Measurements from ENCODE around the gene SFXN3.
A peak's percentile ranks its signal among the peaks of the same experiment; 100 is the strongest.

Gene SFXN3

DNA sequence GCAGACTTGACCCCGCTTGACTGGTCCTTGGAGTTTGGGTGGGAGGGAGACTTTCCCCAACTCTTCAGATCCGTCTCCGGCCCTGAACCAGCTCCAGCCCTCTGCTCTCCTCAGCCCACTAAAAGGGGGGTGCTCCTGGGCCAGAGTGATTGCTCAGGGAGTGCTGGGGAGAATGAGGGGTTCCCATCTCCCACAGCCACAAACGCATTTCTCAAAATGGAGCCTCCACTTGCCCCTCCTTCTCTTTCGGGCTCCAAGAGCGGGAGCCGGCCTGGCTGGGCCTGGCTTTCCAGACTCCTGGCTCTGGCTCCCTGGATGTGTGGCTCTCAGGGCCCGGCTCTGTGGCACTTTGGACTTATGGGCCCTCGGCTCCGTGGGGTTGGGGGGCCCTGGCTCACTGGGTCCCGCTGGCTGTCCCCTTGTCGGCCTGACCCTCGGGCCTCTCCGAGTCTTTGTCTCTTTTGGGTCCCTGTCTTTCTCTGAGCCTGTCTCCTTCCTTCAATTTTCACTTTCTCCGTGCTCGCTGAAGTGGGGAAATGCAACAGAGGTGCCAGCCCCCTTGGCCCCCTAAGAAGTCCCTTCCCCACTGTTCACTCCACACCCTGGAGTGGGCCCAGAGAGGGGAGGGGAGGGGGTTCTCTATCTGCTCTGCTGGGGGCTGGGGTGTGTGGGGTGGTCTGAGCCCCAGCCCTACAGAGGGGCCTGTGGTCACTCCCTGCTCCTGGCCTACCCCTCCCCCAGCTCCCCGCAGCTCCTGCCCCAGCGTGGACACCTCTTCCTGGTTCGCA is 30.7 kb upstream of the SFXN3 start:
- no peak for DNase-seq

DNA sequence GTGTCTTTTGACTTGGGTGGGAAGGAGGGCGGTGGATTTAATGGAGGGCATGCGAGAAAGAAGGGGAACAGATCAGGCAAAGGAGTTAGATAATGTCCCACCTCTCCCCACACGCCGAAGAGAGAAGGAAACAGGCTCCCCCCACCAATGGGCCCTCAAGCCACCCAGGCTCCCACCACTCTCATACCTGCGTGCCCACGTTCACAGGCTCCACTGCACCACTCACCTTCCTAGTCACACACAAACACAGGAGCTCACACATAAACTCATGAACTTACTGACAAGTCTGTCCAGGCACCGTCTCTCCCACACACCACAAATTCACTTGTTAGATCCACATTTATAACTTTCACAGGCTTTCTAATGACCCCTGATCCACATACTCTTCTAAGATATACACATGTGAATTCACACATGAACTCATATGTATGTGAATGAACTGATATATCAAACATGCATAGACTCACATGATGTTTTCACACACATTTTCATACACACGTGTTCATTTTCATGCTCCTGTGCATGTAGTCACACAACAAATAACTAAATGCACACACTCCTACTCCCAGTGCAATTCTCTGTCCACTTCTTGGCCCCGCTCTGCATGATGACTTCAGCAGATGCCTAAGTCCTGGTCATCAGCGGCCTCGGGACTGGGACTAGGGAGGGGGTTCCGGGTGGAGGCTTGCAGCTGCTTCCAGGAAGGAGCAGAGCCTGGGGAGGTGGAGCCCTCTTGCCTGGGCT is 29.9 kb upstream of the SFXN3 start:
- no peak for DNase-seq

DNA sequence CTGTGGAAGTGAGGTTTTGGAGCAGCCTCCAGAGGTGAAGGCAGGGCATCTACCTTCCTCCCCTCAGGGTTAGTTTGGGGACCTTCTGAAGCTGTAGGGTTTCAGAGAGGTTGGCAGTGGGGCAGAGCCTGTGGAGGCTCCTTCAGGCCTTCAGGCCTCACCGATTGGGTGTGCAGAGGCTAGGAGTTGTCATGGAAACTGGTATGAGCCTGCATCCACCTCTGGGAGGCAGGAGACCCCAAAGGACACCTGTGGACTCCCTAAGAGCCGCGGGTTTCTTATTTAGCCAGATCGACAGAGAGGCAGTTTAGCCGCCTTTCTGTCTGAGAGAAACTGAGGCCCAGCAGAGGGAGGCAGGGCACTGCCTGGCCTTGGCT is 29.4 kb upstream of the SFXN3 start:
- no peak for DNase-seq

DNA sequence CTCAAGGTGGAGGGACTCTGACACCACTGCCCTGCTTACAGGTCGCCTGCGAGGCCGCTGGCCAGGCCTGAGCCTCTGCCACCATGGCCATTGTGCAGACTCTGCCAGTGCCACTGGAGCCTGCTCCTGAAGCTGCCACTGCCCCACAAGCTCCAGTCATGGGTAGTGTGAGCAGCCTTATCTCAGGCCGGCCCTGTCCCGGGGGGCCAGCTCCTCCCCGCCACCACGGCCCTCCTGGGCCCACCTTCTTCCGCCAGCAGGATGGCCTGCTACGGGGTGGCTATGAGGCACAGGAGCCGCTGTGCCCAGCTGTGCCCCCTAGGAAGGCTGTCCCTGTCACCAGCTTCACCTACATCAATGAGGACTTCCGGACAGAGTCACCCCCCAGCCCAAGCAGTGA is 28.6 kb upstream of the SFXN3 start:
- no peak for DNase-seq

DNA sequence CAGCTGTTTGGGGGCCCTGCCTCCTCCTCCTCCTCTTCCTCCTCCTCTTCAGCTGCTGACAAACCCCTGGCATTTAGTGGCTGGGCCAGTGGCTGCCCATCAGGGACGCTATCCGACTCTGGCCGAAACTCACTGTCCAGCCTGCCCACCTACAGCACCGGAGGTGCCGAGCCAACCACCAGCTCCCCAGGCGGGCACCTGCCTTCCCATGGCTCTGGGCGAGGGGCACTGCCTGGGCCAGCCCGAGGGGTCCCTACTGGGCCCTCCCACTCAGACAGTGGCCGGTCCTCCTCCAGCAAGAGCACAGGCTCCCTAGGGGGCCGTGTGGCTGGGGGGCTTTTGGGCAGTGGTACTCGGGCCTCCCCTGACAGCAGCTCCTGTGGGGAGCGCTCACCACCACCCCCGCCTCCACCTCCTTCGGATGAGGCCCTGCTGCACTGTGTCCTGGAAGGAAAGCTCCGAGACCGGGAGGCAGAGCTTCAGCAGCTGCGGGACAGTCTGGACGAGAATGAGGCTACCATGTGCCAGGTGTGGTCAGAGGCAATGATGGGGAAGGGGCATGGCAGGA is 27.3 kb upstream of the SFXN3 start:
- DNase-seq, result no peak

DNA sequence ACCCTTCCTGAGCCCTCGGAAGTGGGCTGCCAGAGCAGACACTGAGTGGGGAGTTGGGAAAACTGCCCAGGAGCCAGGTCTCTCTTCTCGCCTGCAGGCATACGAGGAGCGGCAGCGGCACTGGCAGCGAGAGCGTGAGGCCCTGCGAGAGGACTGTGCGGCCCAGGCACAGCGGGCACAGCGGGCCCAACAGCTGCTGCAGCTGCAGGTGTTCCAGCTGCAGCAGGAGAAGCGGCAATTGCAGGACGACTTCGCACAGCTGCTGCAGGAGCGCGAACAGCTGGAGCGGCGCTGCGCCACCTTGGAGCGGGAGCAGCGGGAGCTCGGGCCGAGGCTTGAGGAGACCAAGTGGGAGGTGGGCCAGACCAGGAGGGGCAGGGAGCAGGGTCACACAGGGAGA is 25.7 kb upstream of the SFXN3 start:
- no peak for DNase-seq

DNA sequence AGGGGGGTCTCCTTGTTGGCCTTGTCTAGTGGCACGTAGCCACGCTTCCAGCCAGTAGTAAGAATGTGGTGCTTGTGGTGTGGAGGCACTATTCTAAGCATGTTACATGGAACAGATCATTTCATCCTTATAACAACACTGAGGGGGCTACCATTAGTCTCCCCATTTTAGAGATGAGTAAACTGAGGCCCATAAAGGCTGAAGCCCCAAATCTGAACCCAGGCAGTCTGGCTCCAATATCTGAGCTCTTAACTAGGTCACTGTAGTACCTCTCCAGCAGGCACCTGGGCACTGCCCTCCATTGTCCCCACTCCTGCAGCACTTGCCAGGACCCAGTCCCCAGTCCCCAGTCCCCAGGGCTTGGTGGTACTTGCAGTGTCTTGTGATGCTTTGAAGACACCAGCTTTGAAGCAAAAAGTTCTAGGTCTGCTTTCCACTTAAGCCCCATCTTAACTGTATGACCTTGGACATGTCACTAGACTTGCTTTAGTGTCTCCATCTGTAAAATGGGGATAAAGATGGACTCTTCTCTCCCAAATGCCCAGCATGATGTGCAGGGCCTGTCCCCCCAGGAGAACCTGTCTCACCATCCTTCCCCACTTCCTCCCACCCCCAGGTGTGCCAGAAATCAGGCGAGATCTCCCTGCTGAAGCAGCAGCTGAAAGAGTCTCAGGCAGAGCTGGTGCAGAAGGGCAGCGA is 25.0 kb upstream of the SFXN3 start:
- DNase-seq, result no peak

DNA sequence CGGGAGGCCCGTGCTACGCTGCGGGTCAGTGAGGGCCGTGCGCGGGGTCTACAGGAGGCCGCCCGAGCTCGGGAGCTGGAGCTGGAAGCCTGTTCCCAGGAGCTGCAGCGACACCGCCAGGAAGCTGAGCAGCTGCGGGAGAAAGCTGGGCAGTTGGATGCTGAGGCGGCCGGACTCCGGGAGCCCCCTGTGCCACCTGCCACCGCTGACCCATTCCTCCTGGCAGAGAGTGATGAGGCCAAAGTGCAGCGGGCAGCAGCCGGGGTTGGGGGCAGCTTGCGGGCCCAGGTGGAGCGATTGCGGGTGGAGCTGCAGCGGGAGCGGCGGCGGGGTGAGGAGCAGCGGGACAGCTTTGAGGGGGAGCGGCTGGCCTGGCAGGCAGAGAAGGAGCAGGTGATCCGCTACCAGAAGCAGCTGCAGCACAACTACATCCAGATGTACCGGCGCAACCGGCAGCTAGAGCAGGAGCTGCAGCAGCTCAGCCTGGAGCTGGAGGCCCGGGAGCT is 24.4 kb upstream of the SFXN3 start:
- no peak for DNase-seq

DNA sequence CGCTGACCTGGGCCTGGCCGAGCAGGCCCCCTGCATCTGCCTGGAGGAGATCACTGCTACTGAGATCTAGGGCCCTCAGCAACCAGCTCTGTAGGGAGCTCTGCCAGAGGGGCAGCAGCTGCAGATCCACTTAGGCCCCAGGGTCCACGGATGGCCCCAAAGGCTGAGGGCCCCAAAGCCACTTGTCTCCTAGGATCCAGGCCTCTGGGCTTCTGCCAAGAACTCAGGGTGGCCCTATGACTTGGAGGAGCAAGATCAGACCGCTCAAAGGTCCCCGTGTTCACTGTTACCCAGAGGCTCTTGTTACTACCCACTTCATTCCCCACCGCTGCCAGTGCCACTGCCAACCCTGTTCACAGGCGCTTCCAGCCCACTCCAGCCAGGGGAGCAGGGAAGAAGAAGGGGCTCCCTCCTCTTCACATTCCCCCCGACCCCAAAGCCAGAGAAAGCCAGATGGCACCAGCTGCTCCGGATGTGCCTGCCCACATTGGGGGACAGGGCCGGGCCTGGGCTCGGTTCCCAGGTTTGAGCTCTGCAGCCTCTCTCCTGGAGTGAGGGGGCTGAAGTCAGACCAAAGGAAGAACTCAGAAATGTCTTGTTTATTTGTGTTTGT is 23.8 kb upstream of the SFXN3 start:
- DNase-seq, result no peak

DNA sequence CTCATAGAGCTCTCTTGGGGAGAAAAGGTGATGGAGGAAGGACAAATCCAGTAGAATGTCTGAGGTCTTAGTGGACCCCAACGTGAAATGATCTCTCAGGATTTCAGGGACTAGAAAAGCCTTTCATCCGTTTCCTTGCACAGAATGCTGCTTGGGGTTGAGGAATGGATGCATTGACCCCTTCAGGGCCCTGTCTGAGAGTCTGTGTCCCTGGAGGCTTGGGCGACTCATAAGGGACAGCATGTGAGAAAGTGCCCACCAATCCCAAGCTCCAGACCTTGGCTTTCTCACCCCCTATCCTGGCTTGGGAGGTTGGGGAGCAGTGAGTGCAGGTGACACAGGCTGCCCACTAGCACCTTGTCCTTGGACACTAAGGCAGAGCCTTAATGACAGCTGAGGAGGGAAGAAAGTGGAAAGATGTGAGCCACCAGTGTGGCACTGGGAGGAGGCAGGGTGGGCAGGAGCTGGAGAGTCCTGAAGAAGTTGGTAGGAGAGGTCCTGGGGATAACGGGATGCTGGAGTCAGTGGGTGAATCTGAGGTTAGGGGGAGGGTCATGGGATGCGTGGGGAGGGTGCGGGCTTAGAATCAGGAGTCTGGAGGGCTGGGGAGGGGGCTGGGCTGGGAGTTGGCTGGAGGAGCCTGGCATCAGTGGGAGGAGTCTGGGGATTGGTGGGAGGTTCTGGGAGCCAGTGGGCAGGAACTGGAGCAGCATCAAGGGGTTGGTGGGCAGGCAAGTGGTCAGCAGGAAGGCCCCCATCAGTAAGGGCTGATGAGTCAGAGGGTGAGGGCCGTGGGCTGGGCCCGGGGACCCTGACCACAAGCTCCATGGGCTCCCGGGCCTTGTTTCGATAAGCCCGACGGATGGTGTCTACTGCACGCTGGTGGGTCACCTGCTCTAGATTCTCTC is 22.9 kb upstream of the SFXN3 start:
- no peak for DNase-seq

DNA sequence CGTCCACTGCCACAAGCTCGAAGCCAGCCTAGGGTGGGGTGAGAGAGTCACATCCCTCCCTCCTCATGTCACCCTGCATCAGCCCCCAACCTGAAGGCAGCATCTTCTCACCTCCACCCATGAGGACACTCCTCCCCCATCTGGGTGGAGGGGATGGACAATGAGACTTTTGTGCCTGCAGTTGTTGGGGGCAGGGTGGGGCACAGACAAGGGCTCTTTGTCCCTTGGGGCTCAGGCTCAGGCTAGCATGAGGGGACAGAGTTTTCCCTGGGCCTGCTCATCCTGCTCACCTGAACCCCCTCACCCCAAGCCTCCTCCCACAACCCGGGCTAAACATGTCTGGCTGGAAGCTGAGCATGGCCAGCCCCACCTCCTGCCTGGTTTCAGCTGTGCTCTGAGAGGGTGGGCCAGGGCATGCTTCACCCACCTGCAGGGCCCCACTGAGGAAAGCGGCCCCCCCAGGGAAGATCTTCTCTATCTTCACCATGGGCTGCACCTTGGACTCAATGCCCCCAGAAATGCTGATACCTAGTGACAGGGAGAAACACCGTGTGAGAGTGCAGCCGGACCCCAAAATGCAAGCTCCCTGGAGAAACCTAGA is 22.1 kb upstream of the SFXN3 start:
- DNase-seq, result no peak

DNA sequence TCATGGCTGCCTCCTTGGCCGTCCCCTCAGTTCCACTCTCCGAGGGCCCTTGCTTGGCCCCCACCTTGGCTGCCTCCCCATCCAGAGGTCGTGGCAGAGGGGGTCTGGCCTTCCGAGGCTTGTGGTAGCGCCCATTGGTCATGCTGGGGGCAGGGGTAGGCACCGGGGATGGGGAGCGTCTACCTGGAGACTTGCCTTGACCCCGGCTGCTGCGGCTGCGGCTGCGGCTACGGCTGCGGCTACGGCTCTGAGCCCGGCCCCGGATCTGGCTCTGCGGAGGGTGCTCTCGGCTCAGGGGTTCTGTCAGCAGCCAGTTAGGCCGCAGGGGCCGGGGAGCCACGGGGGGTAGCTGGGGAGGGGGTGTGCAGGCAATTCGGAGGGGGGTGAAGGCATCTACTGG is 20.7 kb upstream of the SFXN3 start:
- DNase-seq, result no peak

DNA sequence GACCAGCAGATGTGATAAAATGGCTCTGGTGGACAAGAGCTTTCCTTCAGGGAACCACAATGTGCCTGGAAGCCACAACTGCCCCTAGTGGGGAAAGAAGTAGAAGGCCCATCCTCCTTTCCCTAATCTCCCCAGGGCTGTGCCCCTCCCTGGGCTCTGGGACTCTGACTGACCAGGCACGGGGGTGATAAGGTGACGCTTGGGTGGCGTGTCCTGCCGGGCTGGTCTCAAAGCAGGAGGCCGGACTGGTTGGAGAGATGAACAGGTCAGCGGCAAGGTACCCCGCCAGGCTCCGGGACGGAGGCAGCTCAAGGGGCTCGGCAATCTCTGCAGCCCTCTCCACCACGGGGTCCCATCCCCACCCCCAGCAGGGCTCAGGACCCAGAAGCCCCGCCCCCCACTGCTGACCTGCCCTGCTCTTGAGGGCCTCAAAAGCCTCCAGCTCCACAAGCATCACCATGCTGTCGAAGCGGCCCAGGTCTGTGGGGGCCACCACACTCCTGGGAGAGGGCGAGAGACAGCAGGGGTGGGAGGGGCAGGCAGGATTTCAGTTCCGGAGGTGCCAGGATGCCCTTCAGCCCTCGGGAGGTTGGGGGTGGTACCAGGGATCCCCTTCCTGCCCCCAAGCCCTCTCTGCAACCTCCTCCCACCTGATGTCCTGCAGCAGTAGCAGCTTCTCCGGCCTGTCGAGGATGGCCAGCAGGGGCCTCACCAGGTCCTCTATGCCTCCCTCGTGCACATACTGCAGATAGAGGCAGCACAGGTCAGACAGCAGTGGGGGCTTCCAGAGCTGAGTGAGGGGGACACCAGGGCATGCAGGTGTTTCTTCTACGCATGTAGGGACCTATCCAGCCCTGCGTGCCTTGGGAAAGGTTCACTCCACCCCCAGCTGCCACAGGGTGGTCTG is 19.3 kb upstream of the SFXN3 start:
- DNase-seq, result no peak

DNA sequence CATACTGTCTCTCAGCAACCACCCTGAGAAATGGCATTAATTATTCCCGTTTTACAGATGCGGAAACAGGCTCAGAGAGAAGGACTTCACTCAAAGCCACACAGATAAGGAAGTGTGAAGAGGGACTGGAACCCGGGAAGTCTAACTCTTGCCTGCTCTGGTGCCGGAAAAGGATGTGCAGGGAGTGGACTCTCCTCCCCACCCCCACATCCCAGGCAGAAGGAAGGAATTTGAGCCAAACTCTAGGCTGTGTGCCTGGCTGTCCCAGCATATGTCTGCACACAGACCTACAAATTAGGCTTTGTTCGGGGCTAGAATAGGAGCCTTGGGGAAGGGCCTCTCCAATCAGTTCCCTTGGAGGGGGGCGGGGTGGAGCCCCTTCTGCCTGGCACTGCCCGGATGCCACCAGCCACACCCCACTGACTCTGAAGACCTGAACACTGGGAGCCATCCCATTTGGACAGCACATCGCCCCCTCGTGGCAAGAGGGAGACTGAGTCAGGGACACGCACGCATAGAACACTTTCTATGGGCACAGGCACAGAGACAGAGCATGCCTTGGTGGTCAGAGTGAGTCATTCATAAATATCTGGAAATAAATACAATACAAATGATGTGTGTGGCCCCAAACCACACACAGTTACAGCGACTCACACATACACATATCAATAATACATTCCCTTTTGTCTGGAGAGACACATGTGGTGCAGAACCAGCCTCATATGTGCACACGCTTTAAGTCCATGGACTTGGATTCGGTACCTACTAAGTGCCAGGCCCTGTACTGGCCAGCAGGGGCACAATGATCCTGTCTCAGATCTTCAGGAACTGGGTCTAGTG is 18.3 kb upstream of the SFXN3 start:
- DNase-seq, result peak; percentile 72

DNA sequence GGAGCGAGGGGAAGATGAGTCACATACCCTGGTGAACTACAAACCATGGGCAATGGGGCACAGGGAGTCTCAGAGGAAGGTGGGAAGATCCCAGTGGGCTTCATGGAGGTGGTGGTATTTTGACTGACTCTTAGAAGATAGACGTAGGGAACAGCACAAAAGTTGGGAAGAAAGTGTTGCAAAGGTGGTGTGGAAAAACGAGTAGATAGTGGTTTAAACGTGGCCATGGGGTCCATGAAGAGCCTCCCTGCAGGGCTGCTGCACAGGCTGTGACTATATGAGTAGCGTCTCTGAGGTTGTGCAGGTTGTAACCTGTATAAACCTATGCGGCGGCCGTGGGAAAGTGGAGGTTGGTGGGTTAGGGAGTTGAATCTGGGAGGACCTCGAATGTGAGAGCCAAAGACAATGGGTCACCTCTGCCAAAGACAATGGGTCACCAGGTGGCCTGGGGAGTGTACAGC is 17.6 kb upstream of the SFXN3 start:
- DNase-seq, result no peak

DNA sequence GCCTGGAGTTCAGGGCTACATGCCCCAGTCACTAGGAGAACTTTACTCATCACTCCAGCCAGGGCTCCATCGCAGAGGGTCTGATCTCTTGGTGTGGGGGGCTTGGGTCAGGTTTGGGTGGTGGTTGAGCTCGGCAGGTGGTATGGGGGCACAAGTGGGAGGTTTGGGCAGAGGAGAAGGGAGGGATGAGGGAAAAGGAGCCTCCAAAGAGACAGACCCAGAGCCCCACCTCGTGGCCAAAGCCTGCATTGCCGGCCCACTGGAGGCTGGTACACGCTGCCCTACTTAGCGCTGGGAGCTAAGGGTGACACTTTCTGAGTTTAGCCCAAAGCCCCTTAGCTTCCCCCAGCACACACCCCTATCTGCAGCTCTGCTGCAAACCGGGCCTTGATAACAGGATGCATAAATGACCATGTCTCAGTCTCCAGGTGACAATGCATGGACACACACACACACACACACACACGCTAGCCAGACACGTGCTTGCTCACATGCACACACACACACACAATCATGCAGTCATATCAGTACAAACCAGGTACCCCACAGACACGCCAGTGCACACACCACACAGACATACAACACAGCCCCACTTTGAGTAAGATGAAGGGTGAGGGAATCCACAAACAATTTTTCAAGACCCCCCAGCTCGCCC is 16.7 kb upstream of the SFXN3 start:
- no peak for DNase-seq

DNA sequence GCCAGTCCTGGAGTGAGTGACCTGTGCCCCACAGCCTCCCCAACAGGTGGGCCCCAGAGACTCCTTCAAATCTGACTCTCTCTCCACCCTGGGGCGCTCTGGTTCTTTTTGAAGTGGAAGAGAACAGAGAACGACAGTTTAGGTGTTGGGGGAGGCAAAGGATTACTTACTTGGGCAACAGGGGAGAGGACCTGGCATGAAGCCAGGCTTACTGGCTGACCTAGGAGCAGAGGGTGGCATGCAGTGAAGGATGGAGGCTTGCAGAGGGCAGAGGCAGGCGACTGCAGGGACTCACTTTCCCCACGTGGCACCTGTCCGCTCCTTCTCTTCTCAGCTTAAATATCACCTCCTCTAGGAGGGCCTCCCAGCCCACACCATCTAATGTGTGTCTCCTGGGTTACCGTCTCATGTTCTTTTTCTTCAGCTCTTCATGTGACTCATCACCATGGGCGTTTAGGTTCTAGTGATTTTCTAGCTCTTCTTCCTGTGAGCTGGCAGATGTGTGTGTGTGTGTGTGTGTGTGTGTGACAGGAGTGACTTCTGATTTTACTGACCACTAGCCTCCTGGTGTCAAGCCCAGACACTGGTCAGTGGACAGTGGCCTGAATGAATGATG is 16.0 kb upstream of the SFXN3 start:
- no peak for DNase-seq

DNA sequence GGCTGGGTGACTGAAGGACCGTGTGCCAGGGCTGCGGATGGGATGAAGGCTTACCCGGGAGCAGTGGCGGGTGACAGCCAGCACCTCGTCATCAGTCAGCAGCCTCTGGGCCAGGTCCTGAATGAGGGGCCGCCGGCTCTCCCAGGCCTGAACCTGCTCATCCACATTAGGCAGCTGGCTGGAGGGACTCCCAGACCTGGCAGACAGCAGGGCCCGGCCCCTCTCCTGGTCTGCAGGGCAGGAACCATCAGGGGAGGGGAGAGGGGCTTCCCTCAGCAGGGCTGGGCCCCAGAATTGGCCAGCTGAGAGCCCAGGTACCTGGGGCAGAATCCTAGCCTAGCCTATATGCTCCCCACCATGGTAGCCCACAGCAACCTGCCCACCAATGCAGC is 15.5 kb upstream of the SFXN3 start:
- DNase-seq, result no peak

All from NCI-H1092 (cell line).